Breast epithelium (tissue), 3 donors: ENCODE results near the gene RPL3.

Source experiments
- POLR2A ChIP-seq: fragments of 450-650 bp; IDR thresholded peaks from one replicate; pipeline ENCODE4 v1.6.1; 2016; ENCODE audit warnings: antibody characterized with exemption, mild to moderate bottlenecking, moderate library complexity
- POLR2AphosphoS5 ChIP-seq, 3 donors: sonication (generic); formaldehyde crosslinking; IDR thresholded peaks; one replicate each; pipeline ENCODE4 v1.6.1; 2017; ENCODE audit warnings: antibody characterized with exemption in 3 of 3
- TF ChIP-seq, protein P1 (sequence below), 3 donors: fragments of 450-650 bp; IDR thresholded peaks; one replicate each; pipeline ENCODE4 v1.5.1; 2016 to 2017; ENCODE audit warnings: antibody characterized with exemption in 3 of 3, mild to moderate bottlenecking in 3 of 3, moderate library complexity in 3 of 3

DNA sequence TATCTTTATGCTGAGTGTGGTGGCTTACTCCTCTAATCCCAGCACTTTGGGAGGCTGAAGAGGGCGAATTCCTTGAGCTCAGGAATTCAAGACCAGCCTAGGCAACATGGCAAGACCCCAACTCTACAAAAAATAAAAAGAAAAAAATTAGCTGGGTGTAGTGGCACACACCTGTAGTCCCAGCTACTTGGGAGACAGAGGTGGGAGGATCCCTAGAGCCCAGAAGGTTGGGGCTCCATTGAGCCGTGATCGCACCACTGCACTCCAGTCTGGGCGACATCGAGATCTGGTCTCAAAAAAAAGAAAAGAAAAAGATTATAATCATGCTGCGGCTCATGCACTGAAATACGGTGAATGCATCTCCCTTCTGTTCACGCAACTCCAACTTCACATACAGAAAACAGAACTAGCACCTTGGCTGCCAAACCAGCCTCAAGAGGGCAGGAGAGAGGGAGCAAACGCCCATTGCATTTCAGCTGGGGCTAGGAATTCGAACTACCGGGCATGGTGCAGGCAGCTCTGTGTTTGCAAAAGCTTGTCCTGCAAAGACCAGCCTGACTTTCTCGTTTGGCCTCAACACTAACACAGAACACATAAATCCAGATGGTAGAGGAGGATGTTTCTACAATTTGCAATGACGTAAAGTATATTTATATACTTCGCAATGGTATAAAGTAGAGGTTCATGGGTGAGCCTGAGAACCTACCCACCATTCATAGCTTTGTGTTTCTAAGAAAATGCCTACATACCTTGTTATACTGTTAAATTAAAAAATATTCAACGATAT is 24.0 kb upstream of the RPL3 start:
- TF ChIP-seq, protein P1, sequence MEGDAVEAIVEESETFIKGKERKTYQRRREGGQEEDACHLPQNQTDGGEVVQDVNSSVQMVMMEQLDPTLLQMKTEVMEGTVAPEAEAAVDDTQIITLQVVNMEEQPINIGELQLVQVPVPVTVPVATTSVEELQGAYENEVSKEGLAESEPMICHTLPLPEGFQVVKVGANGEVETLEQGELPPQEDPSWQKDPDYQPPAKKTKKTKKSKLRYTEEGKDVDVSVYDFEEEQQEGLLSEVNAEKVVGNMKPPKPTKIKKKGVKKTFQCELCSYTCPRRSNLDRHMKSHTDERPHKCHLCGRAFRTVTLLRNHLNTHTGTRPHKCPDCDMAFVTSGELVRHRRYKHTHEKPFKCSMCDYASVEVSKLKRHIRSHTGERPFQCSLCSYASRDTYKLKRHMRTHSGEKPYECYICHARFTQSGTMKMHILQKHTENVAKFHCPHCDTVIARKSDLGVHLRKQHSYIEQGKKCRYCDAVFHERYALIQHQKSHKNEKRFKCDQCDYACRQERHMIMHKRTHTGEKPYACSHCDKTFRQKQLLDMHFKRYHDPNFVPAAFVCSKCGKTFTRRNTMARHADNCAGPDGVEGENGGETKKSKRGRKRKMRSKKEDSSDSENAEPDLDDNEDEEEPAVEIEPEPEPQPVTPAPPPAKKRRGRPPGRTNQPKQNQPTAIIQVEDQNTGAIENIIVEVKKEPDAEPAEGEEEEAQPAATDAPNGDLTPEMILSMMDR (IDR thresholded peaks at IDR 0.05) = peak in 2 of 3 donors; percentile 65 to 66
- no peak for TF ChIP-seq POLR2A
- TF ChIP-seq POLR2AphosphoS5 (IDR thresholded peaks at IDR 0.05) = no peak
